Measurements from ENCODE around the gene GPR183.

DNA sequence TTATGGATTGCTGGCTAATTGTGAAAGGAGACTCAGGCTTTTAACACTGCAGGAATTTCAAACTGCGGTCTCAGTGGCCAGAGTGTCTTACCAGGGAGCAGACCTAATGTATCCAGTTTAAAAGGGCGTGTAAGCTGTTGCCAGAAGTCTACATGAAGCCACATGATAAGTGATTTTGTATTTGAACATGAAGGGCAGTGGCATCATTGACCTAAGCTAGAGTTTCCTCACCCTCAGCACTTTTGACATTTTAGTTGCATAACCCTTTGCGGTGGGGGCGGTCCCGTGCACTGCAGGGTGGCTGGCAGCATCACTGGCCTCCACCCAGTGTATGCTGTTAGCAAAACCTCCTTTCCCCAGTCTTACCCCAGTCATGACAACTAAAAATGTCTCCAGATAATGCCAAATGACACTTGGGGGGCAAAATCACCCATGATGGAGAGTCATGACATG, 25.4 kb downstream of the GPR183 start:
- no peak for TF ChIP-seq CTCF (conservative IDR thresholded peaks at IDR 0.05 in 1 of 2, IDR thresholded peaks at IDR 0.05 in 1 of 2; ENCODE audit: low read depth in 1 of 2, low read length in 2 of 2)
- no peak for TF ChIP-seq EZH2 (IDR thresholded peaks at IDR 0.05; ENCODE audit: low read length, missing control alignments)
